HG03139 (cell line): ENCODE measurements around the gene SLIT3.

ENCODE experiments used
- ATAC-seq: cut with Tn5 transposase; IDR thresholded peaks from one replicate; pipeline ENCODE4 v1.9.1; 2021; ENCODE audit not compliant: unreplicated experiment

The SLIT3 gene

DNA sequence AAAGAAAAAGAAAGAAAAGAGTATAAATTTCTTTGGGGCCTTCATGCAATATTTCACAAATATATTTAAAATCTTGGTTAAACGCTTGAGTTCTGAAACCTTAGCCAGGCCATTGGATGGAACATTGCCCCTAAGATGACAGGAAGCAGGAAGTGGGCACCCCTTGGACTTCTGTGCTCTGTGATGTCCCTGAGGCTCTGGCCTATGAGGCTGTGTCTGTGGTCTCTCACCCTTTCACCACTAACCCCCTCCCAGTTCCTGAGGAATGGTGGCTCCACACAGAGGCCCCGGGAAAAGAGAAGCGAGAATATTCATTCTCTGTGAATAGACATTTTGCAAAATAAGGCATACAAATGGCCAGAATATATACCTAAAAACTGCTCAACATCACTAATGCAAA is 401.3 kb downstream of the SLIT3 start:
- no peak for ATAC-seq

DNA sequence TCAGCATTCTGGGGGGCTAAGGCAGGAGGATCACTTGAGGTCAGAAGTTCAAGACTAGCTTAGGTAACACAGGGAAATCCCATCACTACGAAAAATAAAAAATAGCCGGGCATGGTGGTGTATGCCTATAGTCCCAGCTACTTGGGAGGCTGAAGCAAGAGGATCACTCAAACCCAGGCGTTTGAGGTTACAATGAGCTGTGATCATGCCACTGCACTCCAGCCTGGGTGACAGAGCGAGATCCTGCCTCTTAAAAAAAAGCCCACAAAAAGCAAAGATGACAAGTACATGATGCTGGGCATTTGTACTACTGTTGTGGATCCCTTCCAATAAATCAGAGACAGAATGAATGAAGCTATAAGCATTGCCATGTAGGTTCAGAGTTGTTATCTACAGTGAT is 401.7 kb downstream of the SLIT3 start:
- no peak for ATAC-seq

DNA sequence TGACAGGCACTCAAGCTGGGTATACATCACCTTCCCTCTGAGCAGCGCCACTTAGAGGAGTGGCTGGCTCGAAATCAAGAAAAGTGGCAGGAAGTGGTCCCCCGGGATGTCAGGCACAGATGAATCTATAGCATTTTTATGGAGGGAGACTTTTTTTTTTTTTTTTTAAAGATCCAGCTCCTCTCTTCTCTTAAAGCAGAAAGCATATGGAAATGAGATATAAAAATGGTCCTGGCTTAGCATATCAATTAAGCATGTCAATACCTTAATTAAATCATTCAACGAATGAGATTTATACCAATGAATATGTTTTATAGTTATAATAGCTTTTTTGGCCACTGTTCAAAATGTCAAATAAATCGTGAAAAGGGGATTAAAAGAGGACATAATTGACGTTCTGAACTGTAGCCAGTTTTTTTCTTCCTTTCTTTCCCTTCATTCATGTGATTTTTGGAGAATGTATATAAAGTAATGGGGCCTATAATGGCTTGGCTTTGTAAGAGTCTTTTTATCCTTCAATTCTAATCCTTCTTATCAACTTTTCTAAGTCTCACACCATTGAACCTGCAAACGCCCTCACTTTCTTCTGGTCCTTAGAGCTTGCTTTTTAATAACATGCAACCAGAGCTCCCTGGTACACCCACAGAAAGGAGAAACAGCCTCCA is 402.6 kb downstream of the SLIT3 start:
- ATAC-seq: no peak

DNA sequence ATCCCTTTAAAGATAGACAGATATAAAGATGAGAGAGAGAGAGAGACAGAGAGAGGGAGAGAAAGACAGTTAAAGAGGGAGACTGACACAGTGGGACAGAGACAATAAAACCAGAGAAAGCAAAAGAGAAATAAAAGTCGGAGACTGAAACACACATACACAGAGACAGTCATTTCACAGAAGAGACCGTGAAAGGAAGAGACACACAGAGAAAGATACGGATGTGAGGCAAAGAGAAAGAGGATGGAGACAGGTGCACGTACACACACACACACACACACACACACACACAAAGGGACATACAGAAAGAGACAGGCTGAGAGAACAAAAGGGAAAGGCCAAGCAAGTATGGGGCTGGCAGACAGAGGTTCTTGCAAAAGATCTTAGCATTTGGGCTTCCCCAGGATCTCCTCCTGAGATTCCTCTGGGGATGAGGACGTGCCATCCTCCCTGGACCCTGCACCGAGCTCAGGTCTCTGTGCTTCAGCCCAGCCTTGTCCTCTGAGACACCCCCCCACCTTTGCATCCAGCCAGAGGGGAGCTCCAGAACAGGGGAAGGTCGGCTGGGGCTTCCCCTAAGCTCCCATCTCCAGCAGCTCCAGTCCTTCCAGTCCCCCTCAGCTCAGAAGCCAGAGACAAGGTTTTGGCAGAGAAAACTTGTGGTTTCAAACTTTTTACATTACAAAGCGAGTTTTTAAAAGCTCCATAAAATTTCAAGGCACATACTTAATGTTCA is 403.4 kb downstream of the SLIT3 start:
- no peak for ATAC-seq

DNA sequence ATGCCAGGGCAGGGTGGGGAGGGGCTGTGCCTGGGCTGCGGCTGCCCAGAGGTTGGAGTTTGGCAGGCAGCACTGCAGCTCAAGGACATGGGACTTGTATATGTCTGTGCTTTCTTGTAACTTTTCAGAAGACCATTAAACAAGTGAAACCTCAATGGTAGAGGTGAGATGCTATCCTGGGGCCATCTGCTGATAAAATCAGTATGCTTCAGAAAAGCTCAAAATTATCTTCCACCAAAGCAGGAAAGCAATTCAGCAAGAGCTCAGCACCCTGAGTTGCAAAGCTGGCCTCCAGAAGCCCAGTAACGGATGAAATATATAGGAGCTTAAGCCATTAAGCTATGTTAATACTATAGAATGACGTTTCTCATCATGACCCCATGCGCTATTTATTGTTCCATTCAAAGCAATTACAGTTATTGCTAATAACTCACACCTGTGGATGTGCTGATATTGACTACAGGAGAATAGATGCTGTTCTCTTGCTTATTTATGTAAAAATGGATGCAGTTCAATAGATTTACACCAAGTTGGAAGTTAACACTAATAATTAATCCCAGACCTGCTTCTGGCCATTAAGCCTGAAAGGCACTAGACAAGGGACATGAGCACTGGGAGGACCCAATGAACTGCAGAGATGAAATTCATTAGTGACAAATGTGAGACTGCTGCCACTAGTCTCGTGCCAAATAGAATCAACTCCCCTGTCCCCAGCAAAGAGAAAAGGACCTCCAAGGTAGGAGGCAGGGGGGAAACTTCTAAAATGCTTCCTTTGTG is 405.5 kb downstream of the SLIT3 start:
- no peak for ATAC-seq

DNA sequence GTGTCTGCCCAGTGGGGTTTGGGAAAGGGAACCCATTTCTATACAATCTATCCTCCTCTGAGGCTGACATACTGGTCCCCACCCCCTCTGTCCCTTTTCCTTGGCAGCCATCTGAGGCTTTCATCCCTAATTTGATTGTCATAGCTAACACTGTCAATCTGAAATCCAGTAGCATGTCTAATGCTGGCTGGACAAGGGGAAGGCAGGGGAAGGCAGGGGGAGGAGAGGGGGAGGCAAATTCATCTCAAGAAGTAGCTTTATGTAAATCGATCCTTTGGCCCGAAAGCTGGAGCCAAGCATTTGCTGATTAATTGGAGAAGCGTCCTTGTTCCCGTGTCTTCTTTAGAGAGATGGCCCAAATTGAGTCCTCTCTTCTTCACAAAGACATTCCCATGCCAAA is 407.7 kb downstream of the SLIT3 start:
- ATAC-seq: no peak

DNA sequence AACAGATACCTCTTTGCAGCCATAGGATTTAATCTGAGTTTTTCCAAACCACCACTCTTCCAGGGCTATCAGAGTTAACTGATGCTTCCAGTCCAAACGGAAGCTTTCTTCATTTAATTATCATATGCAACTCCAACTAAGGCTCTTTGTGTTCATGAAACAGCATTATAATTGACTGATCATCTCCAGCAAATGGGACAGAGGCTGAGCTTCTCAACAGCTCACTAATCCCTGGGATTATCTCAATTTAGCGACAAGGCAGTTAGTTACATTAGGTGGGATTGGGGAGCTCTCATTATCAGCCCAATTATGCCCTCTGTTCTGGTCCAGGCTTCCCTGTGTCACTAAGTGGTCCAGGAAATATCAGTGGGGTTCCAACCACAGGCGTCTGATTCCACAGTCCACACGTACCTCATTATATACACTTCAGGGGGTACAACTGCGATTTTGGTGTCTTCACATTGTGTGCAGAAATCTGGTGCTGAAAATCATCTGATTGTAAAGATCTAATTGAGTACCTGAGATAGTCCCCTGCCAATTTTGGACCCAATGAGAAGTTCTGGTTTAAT is 408.2 kb downstream of the SLIT3 start:
- ATAC-seq: no peak

DNA sequence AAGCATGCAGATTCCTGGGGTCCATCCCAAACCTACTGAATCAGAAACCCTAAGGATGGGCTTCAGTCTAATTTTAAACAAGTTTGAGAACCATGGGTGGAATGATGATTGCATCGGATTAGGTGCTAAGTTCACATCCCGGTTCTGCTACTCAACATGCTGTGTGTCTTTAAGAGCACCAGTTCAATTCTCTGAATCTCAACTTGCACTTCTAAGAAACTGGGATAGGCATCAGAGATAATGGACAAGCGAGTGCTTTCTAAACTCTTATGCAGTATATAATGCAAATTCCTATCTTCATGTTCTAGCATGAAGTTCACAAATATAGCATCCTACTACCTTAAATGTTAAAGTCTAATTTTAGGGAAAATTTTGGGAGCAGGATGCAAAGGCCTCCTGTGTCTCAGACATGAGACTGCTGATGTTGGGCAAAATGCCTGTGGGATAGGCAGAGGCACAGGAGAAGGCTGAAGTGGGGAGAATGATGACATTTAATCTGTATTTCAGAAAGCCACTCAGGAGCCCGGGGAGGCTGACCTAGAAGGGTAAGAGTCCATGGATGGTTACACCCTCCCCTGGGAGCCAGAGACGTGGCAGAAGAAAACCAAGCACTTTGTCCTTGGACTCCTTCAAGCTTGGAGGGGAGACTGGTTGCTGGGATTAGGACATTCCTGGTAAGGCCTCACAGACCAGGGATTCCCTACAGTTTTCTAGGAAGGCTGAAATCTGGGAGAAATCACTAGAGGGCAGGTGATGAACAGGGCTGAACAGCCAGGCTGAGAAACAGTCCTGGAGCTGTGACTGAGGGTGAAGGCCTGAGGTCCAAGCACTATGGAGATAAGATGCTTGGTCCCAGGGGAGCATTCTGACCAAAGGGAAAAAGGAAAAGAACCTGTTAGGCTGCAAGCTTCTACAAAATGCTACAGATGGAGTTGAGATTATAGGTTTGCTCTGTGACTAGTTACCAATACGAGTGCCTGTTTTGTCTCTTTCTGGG is 409.8 kb downstream of the SLIT3 start:
- no peak for ATAC-seq

DNA sequence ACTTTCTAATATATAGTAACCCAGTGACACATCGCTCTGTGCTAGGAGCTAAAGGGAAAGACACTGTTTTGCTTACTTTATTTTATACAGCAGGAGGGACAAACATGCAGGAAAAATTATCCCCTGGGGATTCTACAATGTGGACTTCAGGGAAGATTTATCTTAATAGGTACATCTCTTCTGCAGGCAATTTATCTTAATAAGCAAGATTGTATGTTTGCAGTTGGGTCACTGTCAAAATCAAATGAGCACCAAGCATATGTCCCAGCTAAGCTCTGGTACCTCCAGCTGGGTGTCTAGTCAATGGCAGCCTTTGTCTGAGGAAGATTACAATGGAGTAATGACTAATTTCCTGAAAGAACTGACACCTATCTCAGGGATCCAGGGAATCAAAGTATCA is 411.9 kb downstream of the SLIT3 start:
- ATAC-seq: no peak

DNA sequence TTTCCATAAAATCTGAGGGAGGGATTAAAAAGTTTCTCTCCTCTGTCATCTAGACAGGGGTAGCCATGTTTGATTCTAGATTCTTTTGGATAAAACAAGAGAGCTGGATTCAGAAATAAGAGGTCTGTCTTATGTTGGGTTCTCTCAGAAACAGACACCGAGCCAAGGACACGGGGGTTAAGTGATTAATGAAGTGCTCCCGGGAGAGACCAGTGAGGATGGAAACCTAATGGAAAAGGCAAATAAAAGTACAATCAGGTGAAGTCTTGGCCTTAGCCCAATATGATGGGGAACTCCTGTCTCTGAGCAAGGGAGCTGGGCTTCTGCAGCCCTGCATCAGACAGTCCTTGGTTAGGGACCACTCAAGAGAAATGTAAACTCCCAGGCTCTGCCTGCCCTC is 413.0 kb downstream of the SLIT3 start:
- no peak for ATAC-seq

DNA sequence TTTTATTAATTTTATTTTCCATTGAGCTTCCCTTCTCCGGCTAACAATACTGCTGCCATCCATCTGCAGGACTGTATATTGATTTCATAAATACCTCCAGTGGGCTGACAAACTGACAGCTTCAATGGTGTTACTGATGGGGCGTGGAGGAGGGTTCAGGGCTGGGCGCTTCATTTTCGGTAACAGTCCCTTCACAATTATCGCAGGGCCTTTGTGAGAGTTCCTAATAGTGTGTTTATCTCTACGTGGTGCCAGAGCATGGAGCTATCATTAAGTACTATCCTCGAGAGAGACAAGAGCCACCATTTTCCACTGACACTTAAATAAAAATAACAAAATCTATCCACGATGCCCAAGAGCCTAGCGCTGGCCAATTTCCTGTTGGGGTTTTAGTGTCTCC is 414.8 kb downstream of the SLIT3 start:
- no peak for ATAC-seq

DNA sequence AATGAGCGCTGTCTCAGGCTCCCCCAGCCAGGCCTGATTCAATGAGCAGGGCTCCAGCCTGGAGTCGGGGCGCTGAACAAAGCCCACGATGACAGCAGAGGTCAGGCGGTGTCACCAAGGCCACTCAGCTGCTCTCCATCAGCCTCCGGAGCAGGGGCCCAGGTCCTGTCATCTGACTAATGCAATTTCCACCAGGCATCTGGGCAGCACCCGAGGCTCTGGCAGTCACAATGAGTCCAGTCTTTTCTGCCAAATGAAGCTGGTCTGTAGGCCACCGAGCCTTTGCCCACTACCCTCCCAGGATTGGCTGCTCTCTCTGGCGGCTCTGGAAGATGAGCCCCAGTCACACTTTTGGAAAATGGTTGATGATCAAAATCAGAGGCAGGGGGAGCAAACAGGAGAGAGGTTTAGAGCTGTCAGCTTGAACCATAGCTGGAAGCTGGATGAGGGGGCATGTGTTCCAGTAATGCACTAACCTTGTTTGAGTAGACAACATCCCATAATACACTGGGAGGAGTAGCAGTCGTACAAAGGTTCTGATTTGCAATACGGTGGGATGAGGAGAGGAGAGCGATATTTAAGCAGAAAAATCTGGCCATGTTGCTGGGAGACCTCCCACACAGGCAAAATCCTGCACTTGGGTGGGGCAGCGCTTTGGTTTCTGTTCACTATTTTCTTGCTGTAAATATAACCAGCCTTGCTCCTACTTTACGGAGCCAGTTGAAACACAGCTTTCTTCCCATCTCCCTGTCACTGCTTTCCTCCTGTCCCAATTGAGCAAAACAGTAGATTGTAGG is 415.4 kb downstream of the SLIT3 start:
- ATAC-seq: no peak

DNA sequence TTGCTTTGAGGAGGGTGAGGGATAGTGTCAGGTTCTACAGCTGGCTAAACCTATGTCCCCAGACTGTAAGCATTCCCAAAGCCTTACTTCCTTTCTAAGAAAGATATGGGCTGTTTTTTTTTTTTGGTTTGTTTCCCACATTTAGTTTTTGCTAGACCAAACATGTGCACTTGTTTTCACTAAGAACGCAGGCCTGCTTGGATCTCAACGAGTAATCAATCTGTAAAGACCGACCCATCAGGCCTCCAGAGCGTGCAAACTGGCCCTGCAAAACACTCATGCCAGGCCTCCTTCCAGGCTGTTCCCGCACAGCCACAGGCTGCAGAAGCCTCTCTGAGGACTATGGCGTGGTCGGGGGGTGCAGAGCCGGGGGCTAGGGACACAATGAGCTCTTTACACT is 416.9 kb downstream of the SLIT3 start:
- ATAC-seq: no peak

DNA sequence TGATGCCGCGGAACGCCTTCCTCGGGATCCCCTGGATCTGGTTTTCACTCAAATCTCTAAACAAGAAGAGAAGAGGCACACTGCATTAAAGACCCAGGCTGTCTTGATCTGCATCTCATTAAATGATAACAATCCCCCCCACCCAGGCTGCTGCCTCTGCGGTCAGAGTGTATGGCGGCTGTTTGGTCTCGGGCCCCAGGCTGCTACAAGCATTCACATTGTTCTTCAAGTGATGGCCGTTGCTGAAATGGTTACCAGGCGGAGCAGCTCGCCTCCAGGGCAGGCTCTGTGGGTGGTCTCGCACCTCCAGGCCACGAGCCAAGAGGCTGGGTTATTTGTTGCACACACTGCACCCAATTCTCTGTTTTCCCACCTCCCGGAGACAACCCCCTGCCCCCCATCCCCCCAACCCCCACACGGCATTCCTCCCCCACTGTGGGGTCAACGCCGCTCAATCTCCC is 417.6 kb downstream of the SLIT3 start:
- ATAC-seq: no peak

DNA sequence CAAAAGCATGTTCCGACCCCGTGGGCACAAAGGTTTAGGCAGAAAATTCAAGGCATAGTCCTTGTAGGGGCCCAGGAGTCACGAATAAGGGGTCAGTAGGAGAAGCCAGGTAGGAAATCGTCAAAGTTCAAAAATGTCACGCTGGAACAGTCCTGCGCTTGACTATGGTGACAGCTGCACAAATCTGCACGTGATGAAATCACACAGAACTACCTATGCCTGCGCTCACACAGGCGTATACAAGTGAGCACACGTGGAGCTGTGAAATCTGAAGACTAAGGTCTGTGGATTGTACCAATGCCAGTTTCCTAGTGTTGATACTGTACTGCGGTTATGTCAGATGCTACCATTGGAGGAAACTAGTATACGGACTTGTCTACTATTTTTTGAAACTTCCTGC is 418.7 kb downstream of the SLIT3 start:
- ATAC-seq: no peak

DNA sequence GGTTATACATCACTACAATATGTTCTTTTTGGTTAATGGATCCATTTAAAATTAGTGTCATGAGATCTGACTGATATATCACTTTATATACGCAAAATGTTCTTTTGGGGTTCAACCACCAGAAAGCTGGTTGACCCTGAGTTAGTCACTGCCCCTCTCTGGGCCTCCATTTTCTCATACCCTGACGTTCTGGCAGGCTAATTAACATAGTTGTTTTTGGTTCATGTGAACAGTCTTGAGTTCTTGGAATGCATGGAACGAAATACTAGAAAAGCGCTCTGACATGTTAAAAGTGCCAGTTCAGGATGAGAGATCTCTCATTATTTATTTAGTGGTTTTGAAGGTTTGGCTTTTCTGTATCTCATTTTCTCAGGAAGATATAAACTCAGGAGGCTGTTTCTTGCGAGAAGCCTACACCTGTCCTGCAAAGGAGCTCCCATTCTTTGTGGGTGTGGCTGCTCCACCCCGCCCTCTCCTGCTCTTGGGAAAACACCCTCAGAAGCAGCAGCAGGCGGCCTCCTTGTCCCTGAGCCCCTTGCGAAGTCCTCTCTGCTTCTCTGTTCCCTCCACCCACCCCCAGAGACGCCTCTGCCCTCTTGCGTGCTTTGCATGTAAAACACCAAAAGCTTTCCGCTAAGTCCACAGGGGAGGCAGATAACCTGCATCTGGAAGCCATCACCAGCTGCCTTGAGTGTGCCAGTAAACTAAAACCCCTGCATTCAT is 419.4 kb downstream of the SLIT3 start:
- ATAC-seq: no peak

DNA sequence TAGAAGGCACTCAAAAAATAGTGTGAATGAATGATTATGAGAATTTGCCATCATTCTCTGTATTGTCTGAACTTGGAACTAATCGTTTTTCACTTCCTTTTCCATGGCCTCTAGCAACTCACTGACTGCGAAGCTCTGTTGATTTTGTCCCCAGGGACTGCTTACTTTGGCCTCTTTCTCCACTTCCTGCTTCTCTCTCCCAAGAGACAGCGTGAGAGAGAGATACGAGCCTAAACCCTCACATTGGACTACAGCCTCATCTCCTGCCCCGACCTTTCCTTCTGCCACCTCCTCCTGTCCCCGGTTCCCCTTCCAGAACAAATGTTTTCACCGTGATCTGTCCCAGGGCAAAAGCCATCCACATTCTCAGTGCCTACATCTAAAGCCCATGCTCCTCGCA is 421.0 kb downstream of the SLIT3 start:
- peak; percentile 95 for ATAC-seq

DNA sequence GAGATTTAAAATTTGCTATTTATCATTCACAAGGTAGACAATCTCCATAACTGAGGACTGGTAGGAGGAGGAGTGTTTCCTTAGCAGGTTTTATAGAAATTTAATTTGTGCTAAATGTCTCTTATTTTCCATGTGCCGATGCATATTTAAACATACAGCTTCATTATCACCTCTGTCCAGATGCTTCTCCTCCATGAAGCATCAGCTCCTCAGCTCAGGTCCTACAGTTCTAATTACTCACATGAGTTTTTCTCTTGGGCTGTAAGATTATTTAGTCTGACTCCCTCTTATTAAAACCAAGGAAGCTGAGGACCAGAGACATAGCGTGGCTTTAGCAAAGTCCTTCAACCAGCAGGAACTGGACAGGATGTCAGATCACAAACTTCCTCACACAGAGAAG is 421.6 kb downstream of the SLIT3 start:
- ATAC-seq: peak; percentile 22

DNA sequence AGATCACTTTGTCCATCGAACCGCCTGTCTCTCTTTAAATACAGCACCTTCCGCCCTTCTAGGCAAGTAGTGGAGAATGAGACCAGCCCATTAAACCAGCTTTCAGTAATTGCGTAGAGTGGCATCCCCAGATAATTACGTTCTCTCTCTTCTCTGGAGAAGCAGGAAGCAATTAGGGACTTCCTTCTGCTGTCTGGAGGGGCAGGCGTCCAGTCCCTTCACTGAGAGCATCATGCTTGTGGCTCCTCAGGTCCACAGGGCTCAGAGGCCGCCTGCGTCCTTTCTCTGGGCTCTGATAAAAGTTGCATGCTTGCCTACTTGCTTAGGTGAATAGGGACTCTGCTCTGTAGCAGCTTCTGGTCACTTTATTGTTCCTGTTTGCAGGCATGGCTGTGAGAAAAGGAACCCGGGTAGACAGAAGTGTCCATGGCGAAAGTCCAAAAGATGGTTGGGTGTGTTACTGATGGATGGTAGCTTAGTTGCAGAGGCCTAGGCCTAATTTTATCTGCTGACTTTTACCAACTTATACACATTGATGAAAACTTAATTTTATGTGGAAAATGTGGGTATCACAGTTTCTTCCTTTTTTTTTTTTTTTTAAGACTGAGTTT is 422.7 kb downstream of the SLIT3 start:
- ATAC-seq: no peak
